Fibroblast of pulmonary artery (primary cell): ENCODE results near the gene ATN1.
A peak's percentile ranks its signal among the peaks of the same experiment; 100 is the strongest.

Experiments
- DNase-seq: peaks from one replicate; pipeline ENCODE4 v3.0.0-alpha.2; 2010; ENCODE audit warnings: low read depth
- H3K4me3 ChIP-seq: replicated peaks from 2 replicates; pipeline ENCODE4 v1.5.1; 2011; ENCODE audit warnings: low read depth, mild to moderate bottlenecking, control low read depth, low read length, moderate library complexity
- TF ChIP-seq, protein P1 (sequence below): IDR thresholded peaks from 2 replicates; pipeline ENCODE4 v1.5.1; 2011; ENCODE audit warnings: mild to moderate bottlenecking, control low read depth, low read length, inconsistent platforms; ENCODE audit errors: missing control alignments

ATN1 gene

DNA sequence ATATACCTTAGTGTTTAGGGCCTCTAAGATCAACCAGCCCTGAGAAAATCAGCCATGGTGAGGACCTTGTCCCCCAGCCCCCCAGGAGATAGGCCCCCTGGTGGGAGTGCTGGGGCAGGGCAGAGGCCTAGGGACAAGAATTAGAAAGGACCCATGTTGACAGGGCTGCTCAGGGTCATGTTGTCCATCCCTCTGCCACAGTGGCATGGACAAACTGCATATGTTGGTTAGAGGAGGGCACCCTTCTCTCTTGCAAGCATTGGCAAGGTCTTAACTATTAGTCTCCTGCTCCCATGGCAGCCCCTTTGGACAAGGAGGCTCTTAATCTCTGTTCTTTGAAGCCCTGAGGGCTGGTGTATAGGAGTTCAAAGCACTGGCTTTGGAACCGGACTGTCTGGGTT lies 22.6 kb downstream of the ATN1 start:
- TF ChIP-seq, protein P1, sequence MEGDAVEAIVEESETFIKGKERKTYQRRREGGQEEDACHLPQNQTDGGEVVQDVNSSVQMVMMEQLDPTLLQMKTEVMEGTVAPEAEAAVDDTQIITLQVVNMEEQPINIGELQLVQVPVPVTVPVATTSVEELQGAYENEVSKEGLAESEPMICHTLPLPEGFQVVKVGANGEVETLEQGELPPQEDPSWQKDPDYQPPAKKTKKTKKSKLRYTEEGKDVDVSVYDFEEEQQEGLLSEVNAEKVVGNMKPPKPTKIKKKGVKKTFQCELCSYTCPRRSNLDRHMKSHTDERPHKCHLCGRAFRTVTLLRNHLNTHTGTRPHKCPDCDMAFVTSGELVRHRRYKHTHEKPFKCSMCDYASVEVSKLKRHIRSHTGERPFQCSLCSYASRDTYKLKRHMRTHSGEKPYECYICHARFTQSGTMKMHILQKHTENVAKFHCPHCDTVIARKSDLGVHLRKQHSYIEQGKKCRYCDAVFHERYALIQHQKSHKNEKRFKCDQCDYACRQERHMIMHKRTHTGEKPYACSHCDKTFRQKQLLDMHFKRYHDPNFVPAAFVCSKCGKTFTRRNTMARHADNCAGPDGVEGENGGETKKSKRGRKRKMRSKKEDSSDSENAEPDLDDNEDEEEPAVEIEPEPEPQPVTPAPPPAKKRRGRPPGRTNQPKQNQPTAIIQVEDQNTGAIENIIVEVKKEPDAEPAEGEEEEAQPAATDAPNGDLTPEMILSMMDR: peak; percentile 25
- H3K4me3 ChIP-seq: no peak overlapping the region
- DNase-seq: no peak

DNA sequence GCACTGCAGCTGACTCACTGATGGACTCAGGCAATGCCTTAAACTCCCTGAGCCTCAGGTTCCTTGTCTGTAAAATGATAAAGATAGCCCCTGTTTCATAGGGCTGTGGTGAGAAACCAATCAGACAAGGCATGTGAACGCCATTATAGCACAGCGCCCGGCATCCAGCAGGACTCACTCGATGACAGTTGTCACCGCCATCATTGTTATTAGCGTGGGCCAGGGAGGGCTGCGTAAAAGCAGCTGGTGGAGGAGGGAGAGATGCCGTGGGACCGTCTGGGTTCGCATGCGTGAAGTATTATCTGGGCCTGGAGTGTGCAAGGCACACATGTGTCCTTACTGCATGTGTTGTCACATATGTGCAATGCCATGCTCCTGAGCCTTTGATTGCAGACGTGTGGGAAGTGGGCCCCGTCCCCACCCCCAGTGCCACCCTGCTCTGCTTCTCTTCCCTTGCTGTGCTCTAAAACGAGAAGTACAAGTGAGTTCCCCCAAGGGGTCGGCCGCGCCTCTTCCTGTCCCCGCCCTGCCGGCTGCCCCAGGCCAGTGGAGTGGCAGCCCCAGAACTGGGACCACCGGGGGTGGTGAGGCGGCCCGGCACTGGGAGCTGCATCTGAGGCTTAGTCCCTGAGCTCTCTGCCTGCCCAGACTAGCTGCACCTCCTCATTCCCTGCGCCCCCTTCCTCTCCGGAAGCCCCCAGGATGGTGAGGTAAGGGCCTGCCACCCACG lies 23.2 kb downstream of the ATN1 start, which contains the start of gene PTPN6:
Gene PTPN6, plus strand, starts transcription at position 546 of the 730 bp plus-strand sequence. Its CDS starts 157 bp downstream, at position 703.
- H3K4me3 ChIP-seq: no peak within 1 kb of the TSS
- TF ChIP-seq, protein P1: no peak
- DNase-seq: no peak

DNA sequence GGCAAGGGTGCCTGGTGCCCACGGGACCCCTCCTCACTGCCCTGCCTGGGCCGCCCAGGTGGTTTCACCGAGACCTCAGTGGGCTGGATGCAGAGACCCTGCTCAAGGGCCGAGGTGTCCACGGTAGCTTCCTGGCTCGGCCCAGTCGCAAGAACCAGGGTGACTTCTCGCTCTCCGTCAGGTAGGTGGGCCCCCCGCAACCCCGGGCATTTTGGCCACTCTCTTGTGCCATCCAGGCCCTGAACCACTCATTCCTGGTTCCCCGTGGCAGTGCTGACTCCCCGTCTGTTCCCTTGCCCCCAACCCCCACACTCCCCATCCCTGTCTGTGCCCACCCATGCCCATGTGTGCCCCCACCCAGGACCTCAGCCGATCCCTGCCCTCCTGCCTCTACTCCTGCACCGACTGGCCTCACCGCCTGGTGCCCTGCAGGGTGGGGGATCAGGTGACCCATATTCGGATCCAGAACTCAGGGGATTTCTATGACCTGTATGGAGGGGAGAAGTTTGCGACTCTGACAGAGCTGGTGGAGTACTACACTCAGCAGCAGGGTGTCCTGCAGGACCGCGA lies 23.9 kb downstream of the ATN1 start:
- DNase-seq: no peak
- no peak overlapping the region for H3K4me3 ChIP-seq
- TF ChIP-seq, protein P1: no peak

DNA sequence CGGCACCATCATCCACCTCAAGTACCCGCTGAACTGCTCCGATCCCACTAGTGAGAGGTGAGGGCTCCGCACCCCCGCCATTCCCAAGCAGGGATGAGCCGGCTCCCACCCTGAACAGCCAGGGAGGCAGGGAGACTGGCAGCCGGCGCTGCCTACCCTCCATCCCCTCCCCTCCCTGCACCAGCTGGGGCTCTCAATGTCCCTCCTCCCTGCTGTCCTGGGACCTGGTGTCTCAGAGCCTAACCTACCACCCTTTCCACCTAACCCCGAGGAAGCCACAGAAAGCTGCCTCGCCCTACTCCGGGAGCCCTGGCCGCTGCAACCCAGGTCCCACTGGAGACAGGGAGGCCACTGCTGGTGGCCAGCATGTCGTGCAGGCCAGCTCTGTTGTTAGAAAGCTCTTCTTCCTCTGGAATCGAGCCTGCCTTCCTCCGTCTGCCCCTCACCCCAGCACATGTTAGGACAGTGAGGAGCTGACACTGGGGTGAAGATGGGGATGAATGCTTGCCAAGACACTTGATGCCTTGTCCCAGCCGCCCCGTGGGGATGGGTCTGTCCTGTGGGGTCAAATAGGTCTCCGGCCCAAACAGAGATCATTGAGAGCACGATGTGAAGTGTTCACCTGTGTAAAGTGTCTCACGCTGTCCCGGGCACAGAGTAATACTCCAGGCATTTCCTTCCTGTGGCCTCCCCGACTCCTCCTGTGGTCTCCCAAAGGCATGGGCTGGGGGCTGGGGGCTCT lies 24.5 kb downstream of the ATN1 start:
- TF ChIP-seq, protein P1: no peak
- no peak overlapping the region for H3K4me3 ChIP-seq
- DNase-seq: no peak

DNA sequence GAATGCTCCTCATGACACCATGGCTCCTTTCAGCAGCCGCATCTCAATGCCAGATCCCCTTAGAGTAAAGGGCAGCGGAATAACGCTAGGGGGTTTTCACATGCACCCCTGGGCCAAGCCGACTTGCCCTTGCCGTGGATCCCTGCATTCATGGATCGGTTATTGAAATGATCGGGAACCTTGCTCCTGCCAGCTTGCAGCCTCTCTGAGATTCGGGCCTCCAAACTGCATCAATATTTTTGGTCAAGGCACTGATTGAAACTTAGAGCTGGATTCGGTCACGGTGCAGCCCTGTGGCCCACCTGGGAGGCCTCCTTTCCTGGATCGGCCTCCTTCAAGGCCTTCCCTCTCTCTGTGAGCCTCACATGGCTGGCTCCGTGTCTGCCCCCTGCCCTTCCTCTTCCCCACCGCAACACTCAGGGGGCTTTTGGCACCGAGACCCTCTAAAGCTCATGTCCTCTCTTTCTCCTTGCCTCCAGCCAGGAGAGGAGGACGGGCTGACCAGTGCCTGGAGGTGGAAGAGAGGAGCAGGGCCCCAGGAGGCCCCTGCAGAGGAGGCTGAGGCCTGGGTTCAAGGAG lies 25.2 kb downstream of the ATN1 start:
- TF ChIP-seq, protein P1: no peak
- DNase-seq: no peak
- H3K4me3 ChIP-seq: no peak overlapping the region

DNA sequence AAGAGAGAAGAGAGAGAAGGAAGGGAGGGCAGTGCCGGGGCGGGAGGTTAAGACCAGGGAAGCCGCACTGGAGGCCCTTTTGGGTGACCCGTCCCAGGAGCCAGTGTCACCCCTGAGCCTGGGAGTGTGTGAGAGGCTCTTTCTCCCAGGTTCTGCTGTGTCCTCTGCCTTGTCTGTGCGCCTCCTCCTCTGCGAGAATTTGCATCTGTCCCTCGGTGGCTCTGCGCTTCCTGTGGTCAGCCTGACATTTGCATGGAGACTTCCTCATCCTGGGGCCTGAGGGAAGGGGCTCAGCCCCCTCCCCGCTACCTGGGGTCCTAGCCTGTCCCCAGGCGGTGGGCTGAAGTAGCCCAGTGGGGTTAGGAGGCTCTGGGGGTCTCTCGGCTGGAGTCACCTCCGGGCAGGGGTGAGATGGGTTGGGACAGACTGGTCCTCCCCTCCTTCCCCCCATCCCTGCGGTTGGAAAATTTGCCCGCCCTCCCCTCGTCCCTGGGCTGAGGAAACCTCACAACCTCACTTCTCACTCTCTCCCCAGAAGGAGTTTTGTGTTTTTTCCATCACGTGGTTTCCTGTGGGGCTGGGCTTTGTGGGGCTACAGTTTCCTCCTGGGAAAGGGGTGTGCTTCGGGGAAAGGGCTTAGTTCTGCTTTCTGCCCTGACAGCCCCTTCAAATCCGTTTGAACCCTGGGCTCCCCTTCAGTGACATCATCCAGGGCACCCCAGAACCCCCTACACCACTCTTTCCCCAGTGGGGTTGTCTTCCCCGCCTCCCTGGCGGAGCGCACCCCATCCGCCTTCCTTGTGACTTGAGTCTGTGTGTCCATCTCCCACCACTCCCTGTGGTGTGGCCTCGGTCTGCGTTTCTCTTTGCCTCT lies 25.9 kb downstream of the ATN1 start:
- TF ChIP-seq, protein P1: no peak
- DNase-seq: peak; percentile 59
- H3K4me3 ChIP-seq: no peak overlapping the region
